Stomach (tissue), 9 donors: Measurements from ENCODE around the gene PPP1R14B. TPM values are rescaled to one million over a fixed set of nuclear protein-coding genes. Genes with fewer than 3 reads are reported as not detected.

Source experiments
- DNase-seq, 2 donors: peaks; one replicate each; pipeline versions ENCODE4 v3.0.0 to v3.0.0-alpha.2; 2013 to 2019
- H3K27ac ChIP-seq, 5 donors: fragments of 200-600 bp in 4 of 5; sonication (generic) in 4 of 5; one replicate each; pipeline ENCODE4 v1.5.1; 2013 to 2019; ENCODE audit warnings: mild to moderate bottlenecking in 1 of 5, moderate library complexity in 1 of 5
- H3K27me3 ChIP-seq, 3 donors: fragments of 200-600 bp; sonication (generic); one replicate each; pipeline ENCODE4 v1.5.1; 2017 to 2019; ENCODE audit warnings: mixed run types in 1 of 3
- H3K36me3 ChIP-seq, 4 donors: fragments of 200-600 bp; sonication (generic); 1 replicate in 3 of 4; 2 replicates in 1 of 4; pipeline ENCODE4 v1.5.1; 2016 to 2019
- H3K4me1 ChIP-seq, 4 donors: fragments of 200-600 bp; sonication (generic); one replicate each; pipeline ENCODE4 v1.5.1; 2016 to 2019
- H3K4me3 ChIP-seq, 4 donors: fragments of 200-600 bp; sonication (generic) in 3 of 4; one replicate each; pipeline ENCODE4 v1.5.1; 2016 to 2019; ENCODE audit warnings: mild to moderate bottlenecking in 1 of 4
- H3K9me3 ChIP-seq, 4 donors: fragments of 200-600 bp; sonication (generic); one replicate each; pipeline ENCODE4 v1.5.1; 2016 to 2019
- CTCF ChIP-seq, 7 experiments: fragments of 450-650 bp in 4 of 7; fragments of 200-600 bp in 3 of 7; sonication (generic) in 3 of 7; IDR thresholded peaks; one replicate each; pipeline ENCODE4 v1.5.1; 2016 to 2019; ENCODE audit warnings: antibody characterized with exemption in 7 of 7, control low read depth in 2 of 7, mild to moderate bottlenecking in 1 of 7
- EP300 ChIP-seq: sonication (generic); formaldehyde crosslinking; IDR thresholded peaks from one replicate; pipeline ENCODE4 v1.6.1; 2017; ENCODE audit warnings: antibody characterized with exemption
- POLR2A ChIP-seq, 4 donors: fragments of 450-650 bp; IDR thresholded peaks; one replicate each; pipeline ENCODE4 v1.6.1; 2016; ENCODE audit warnings: antibody characterized with exemption in 4 of 4, control low read depth in 2 of 4, mild to moderate bottlenecking in 1 of 4, moderate library complexity in 1 of 4
- POLR2AphosphoS5 ChIP-seq, 3 donors: sonication (generic); formaldehyde crosslinking; IDR thresholded peaks; one replicate each; pipeline ENCODE4 v1.6.1; 2016; ENCODE audit warnings: antibody characterized with exemption in 3 of 3
- WGBS, 5 donors: extraction: QIAGEN DNeasy Blood & Tissue Kit in 3 of 5; methylation state at CpG; one replicate each; pipeline versions ENCODE4 v1.1.5 to v1.1.7; 2013 to 2018; 5-methylcytosine and 5-hydroxymethylcytosine counted together
- intact Hi-C: fragments of 100-400 bp; cut with DNase I; formaldehyde crosslinking; loops from one replicate; pipeline ENCODE4 v1.15.1; 2023; ENCODE audit warnings: low total_unique reads
- polyA plus RNA-seq, 3 donors: library from polyadenylated mRNA; stranded (reverse); fragments of 200-250 nt; gene quantifications; one replicate each; pipeline ENCODE4 v1.2.3, GENCODE V29; 2013
- total RNA-seq, 5 donors: library from RNA; depleted of rRNA; stranded (reverse); fragments of >200 nt; gene quantifications; one replicate each; pipeline versions ENCODE4 v1.1.0 to v1.2.3, GENCODE V29; 2014 to 2016
- donor health status: healthy with polysubstance abuse.
- donor health status: Bipolar disorder and iron deficiency.
- donor health status: healthy.

Gene PPP1R14B
- total and polyA plus RNA-seq, 8 donors: 39.3 to 234 (median 77.6) TPM

- H3K4me3 ChIP-seq: no peak overlapping the region
- no peak for DNase-seq
- H3K9me3 ChIP-seq: no peaks in the 10 kb centered on the region
- intact Hi-C loops: no loop called here
- 85 to 91% (median 90%) methylated on average over 10 of the region's 10 CpGs for WGBS, 5 donors
- TF ChIP-seq POLR2A (IDR thresholded peaks at IDR 0.05): no peak
- no peak for TF ChIP-seq CTCF (IDR thresholded peaks at IDR 0.05)
- TF ChIP-seq POLR2AphosphoS5 (IDR thresholded peaks at IDR 0.05): no peak
- TF ChIP-seq EP300: no peak
- H3K36me3 ChIP-seq: peaks cover 44 to 77% (median 75%) of the 10 kb centered on the region in 4 donors
- H3K27me3 ChIP-seq: no peaks in the 10 kb centered on the region
- peaks cover 15 to 25% (median 24%) of the 10 kb centered on the region in 4 donors for H3K4me1 ChIP-seq
- no peak overlapping the region for H3K27ac ChIP-seq
These were observed 17.7 kb upstream of the PPP1R14B start for GRCh38 chr11:64264371-64264852.

- no peak overlapping the region for H3K4me3 ChIP-seq
- peaks cover 48 to 82% (median 80%) of the 10 kb centered on the region in 4 donors for H3K36me3 ChIP-seq
- TF ChIP-seq EP300 (no peak), POLR2A (IDR thresholded peaks at IDR 0.05) (no peak), CTCF (IDR thresholded peaks at IDR 0.05) (no peak), POLR2AphosphoS5 (IDR thresholded peaks at IDR 0.05) (no peak)
- H3K9me3 ChIP-seq: no peaks in the 10 kb centered on the region
- H3K27ac ChIP-seq: no peak overlapping the region
- peaks cover 13 to 21% (median 20%) of the 10 kb centered on the region in 4 donors for H3K4me1 ChIP-seq
- WGBS, 5 donors: 88 to 94% (median 92%) methylated on average over 2 to 8 of the region's 8 CpGs
- intact Hi-C loops: no loop called here
- no peak for DNase-seq
- H3K27me3 ChIP-seq: no peaks in the 10 kb centered on the region
These were observed 17.2 kb upstream of the PPP1R14B start for GRCh38 chr11:64263947-64264317.

- H3K36me3 ChIP-seq: peaks cover 55 to 88% (median 86%) of the 10 kb centered on the region in 4 donors
- H3K4me1 ChIP-seq: peaks cover 6 to 14% (median 14%) of the 10 kb centered on the region in 4 donors
- H3K27ac ChIP-seq: no peak overlapping the region
- DNase-seq: no peak
- no peak overlapping the region for H3K4me3 ChIP-seq
- no peaks in the 10 kb centered on the region for H3K9me3 ChIP-seq
- WGBS, 5 donors: 65 to 86% (median 84%) methylated on average over 11 to 29 of the region's 29 CpGs
- intact Hi-C loops: no loop called here
- no peaks in the 10 kb centered on the region for H3K27me3 ChIP-seq
- TF ChIP-seq POLR2AphosphoS5 (IDR thresholded peaks at IDR 0.05) (no peak), EP300 (no peak), POLR2A (IDR thresholded peaks at IDR 0.05) (no peak), CTCF (IDR thresholded peaks at IDR 0.05) (no peak)
These were observed 16.5 kb upstream of the PPP1R14B start for GRCh38 chr11:64263021-64263946.

GRCh38 chr11:64262271-64263002, 15.7 kb upstream of the PPP1R14B start:
- H3K27me3 ChIP-seq: no peaks in the 10 kb centered on the region
- WGBS, 5 donors: 92 to 96% (median 93%) methylated on average over 18 to 42 of the region's 42 CpGs
- peaks cover 59 to 97% (median 95%) of the 10 kb centered on the region in 4 donors for H3K36me3 ChIP-seq
- H3K9me3 ChIP-seq: no peaks in the 10 kb centered on the region
- no peak for DNase-seq
- no peak overlapping the region for H3K4me3 ChIP-seq
- intact Hi-C loops: no loop called here
- H3K4me1 ChIP-seq: peaks cover 0 to 6% (median 6%) of the 10 kb centered on the region in 4 donors
- H3K27ac ChIP-seq: no peak overlapping the region
- no peak for TF ChIP-seq POLR2A (IDR thresholded peaks at IDR 0.05)
- TF ChIP-seq POLR2AphosphoS5 (IDR thresholded peaks at IDR 0.05): no peak
- no peak for TF ChIP-seq EP300
- TF ChIP-seq CTCF (IDR thresholded peaks at IDR 0.05): no peak
